ENCODE results near the gene SFMBT2.

GRCh38 chr10:7372504-7372903 is 38.3 kb downstream of the SFMBT2 start:
- TF ChIP-seq, protein P1, sequence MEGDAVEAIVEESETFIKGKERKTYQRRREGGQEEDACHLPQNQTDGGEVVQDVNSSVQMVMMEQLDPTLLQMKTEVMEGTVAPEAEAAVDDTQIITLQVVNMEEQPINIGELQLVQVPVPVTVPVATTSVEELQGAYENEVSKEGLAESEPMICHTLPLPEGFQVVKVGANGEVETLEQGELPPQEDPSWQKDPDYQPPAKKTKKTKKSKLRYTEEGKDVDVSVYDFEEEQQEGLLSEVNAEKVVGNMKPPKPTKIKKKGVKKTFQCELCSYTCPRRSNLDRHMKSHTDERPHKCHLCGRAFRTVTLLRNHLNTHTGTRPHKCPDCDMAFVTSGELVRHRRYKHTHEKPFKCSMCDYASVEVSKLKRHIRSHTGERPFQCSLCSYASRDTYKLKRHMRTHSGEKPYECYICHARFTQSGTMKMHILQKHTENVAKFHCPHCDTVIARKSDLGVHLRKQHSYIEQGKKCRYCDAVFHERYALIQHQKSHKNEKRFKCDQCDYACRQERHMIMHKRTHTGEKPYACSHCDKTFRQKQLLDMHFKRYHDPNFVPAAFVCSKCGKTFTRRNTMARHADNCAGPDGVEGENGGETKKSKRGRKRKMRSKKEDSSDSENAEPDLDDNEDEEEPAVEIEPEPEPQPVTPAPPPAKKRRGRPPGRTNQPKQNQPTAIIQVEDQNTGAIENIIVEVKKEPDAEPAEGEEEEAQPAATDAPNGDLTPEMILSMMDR (IDR thresholded peaks at IDR 0.05; ENCODE audit: low read depth, low read length), result no peak
- no peak for TF ChIP-seq EZH2phosphoT487 (IDR thresholded peaks at IDR 0.05; ENCODE audit: low read depth)
